ENCODE data around the gene SYT8.

SYT8 gene

DNA sequence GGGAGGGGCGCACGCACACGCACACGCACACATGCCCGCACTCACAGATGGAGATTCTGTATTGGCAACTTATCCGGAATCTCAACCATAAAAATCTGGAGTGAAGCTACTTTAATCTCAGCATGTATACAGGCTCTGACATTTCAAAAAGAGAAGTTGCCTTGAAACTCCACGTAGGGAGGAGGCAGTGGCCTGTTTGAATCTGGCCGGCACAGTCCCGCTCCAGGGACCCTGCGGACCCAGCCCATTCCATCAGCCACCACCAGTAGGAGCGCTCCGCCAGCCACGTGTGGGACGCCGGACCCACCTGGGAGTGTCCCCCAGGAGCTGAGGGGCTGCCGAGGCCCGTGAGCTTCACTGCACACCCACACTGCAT, 1.9 kb upstream of the SYT8 start:
- no peak for DNase-seq

DNA sequence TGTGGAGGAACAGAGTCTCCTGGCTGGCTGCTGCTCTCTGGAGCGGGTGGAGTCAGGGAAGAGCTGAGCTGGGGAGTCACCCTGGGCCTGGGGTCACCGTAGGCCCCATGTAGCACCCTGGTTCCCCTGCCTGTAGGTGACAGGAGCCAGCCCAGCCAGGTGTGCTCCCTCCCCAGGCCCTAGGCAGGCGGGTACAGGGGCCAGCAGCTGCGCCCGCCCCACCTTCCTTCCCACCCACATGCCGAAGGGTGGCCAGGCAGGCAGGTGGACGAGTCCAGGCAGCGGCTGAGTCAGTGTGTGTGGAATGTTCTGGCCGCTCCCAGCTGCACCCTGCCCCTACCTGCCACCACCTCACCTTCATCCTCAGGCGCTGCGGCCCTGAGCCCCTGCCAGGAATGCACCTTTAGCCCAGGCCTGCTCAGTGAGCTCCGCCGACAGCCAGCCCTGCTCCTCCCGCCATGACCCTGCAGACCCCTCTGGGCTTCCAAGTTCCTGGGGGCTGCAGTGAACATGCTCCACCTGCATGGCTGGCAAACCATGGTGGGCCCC, 654 bp upstream of the SYT8 start:
- DNase-seq: no peak

DNA sequence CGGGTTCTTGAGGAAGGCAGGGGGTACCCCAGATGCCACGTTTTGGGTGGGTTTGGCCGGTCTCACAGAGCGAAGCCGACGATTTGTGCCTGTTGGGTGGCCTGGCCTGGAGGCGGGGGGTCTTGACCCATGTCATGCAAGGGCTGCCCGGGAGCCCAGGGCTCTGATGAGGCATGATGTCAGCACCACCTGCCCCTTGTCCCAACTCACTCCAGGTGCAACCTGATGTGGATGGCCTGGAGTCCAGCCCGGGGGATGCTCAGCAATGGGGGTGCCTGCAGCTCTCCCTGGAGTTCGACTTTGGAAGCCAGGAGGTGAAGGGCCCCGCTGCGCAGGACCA, 851 bp downstream of the SYT8 start:
- no peak for DNase-seq

DNA sequence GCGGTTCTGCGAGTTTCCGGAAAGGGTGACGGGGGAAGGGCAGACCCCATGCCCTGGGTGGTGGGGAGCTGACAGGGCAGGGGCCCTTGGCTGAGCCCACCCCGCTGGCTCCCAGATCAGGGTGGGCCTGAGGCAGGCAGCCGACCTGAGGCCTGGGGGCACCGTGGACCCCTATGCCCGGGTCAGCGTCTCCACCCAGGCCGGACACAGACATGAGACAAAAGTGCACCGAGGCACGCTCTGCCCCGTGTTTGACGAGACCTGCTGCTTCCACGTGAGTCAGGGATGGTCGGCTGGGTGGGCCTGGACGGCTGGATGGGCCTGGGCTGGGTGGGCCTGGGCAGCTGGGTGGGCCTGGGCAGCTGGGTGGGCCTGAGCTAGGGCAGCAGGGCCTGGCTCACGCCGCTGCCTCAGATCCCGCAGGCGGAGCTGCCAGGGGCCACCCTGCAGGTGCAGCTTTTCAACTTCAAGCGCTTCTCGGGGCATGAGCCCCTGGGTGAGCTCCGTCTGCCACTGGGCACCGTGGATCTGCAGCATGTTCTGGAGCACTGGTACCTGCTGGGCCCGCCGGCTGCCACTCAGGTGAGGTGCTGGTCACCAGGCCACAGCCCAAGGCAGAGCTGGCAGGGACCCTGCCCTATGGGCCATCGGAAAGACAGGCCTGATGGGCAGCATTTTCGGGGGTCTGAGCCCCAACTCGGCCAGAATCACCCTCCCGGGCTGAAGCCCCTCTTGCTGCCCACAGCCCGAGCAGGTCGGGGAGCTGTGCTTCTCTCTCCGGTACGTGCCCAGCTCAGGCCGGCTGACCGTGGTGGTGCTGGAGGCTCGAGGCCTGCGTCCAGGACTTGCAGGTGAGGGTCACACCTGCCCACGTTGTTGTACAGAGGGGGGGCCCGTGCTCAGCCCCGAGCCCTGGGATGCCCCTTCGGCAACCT, 1.5 kb downstream of the SYT8 start:
- DNase-seq: no peak

DNA sequence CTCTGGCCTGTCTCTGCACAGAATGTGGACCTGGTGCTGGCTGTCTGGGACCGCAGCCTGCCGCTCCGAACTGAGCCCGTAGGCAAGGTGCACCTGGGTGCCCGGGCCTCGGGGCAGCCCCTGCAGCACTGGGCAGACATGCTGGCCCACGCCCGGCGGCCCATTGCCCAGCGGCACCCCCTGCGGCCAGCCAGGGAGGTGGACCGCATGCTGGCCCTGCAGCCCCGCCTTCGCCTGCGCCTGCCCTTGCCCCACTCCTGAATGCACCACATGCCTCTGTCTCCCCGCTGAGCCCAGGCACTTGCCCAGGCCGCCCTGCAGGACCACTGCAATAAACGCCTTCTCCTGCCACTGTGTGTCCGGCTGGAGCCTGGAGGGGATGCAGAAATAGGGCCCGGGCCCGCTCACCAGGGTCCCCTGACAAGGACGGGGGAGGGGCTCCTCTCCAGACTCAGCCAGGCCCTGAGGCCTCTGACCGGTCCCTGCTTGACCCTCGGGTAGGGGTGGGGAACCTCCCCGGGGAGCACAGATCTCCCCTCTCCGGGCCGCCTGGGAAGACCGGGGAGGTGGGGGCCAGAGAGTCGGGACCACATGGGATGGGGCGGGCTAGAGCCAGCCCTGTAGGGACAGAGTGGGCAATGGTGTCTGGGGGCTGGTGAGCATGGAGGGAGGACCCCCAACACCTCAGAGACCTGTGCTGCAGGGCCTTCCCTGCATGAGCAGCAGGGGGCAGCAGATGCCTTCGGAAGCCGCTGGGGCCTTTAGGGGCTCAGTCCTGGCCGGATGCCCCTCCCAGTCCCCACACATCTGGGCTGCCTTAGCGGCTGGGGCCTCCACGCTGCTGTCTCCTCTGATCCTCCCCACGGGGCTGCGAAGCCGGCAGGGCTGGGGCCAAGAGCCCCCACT, 2.6 kb downstream of the SYT8 start:
- peak; percentile 84 for DNase-seq

DNA sequence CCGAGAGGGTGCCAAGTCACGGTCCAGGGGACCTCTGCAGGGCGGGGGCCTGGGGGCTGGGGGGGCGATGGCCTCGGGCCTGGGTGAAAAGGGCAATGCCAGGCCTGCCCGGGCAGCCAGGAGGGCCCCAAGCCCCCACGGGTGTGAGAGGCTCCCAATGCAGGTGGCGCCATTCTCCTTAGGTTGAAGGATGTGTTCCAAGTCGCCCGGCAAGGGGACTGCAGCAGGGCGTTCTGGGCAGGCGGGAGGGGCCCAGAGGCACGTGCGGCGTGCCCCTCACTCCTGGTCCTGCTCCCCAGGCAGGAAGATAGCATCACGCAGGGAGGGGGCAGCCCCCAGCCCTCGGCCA, 3.3 kb downstream of the SYT8 start:
- DNase-seq: no peak

DNA sequence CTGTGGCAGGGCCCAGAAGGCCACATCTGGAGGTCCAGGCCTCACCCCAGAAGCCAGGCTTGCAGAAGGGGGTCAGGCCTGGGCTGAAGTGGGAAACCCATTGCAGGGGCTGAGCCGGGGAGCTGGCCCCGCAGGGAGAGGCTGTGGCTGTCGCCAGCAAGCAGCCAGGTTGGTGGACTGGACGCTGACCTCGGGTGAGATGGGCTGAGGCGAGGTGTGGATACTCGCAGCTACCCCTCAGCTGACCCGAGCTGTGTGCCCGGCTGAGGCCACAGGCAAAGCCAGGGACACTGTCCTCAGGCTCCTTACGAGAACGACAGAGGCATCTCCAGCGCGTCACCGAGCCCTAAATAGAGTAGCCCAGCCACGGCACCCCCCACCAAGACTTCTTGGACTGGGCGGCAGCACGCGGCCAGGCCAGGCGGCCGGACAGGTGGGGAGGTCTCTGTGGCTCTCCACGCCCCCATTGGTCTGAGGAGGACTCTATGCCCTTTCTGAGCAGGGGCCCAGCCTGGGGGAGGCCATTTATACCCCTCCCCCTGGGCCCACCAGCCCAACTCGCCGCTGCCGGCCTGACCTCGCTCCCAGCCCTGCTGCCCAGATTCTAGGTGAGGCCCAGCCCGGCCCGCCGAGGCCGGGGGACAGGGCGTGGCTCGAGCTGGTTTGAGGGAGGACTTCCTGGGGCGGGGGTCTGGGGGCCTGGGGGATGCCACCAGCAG, 3.8 kb downstream of the SYT8 start, which contains the start of gene TNNI2:
Gene TNNI2, plus strand, starts transcription at position 556 of the 719 bp plus-strand sequence. CDS start 716 bp downstream, outside the sequence.
- no peak for DNase-seq

DNA sequence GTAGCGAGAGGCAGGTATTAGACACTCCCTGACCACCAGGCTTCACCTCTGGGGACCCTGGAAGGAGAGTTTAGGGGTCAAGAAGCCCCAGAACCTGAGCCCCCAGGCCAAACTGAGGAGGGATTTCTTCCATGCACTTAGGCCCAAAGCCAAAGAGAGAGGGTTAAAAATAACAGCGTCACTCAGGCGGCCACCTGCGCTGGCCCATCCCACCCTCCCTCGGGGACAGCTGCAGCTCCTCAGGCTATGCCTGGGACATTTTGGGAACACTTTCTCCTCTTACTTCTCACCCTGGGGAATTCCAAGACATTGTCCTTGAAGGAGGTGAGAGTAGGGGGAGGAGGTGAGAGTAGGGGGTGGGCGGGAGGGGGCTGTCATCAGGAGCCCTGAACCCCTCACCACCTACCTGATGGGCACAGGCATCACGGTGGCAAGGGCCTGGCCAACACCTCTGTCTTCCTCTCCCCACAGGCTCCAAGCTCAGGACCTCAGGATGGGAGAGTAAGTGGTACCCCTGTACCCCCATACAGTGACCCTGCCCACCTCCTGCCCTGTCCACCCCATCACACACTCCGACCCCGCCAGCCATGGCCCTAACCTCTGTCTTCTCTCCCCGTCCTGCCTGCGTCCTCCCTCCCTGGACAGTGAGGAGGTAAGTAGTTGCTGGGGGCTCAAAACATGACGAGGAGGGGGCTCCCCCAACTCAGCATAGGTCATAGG, 4.6 kb downstream of the SYT8 start:
- no peak for DNase-seq

DNA sequence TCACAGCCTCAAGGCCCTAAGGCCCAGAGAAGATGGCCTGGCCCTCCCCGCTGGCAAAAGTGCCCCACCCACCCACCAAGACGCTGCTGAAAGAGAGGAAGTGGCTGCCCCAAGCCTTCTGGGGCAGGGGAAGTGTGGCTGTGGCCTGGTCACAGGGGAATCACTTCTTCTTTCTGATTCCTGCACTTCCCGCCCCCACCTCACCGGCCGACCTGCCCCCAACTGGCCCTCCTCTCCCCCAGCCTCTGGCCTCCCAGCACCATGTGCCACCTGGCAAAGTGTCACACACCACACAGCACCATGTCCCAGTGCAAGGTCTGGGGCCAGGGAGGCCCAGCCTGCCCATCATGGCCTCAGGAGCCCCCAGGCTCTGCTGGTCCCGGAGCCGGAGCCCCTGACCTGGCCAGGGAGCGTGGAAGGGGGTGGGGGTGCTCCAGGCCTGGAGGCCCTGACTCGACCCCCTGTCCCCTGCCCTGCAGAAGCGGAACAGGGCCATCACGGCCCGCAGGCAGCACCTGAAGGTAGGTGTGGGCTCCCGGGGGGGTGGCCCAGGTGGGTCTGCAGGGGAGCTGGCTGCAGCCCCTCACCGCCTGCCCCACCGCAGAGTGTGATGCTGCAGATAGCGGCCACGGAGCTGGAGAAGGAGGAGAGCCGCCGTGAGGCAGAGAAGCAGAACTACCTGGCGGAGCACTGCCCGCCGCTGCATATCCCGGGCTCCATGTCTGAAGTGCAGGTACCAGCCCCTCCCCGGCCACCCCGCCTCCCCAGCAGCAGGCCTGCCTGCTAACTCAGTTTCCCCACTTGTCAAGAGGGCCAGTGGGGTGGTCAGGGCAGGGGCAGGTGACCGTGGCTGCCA, 5.4 kb downstream of the SYT8 start:
- DNase-seq: peak; percentile 44

DNA sequence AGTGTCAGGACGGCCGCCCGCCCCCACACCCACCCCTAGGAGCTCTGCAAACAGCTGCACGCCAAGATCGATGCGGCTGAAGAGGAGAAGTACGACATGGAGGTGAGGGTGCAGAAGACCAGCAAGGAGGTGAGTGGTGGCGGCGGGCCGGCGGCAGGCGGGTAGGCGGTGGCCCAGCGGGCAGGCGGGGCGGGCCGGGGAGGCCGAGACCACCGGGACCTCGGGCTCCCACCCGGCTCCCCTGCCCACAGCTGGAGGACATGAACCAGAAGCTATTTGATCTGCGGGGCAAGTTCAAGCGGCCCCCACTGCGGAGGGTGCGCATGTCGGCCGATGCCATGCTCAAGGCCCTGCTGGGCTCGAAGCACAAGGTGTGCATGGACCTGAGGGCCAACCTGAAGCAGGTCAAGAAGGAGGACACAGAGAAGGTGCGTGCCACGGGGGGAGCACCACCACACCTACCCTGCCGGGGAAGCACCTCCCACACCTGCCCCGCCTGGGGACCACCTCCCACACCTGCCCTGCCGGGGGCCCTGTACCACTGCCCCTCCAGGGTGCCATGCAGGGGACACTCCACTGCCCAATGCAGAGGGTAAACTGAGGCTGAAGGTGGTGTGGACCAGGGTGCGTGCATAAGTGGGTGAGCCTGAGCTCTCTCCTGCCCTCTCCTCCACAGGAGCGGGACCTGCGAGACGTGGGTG, 6.1 kb downstream of the SYT8 start:
- DNase-seq: no peak

DNA sequence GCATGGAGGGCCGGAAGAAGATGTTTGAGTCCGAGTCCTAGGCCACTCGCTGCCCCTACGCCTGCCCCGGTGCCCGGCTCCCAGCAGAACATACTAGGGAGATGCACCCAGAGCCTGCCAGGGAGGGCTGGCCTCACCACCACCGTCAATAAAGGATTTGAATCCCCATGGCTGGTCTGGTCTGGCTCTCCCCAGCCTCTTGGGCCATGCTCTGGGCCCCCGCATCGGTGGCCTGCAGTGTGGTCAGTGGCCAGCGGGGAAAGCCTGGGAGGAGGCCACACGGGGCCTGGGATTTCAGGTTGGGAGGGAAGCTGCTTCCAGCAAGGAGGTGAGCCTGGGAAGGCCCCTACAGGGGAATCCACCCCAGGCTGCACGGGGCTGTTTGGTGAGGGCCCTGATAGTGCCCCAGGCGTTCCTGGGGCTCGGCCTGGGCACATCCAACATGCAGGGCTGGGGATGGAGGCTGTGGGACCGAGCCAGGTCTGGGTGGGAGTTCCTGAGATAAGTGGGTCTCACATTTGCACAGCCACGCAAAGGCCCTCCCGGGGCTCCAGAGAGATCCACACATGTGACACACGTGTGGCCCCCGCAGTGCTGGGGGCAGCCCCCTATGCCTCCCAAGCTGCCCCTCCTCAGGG, 6.8 kb downstream of the SYT8 start:
- no peak for DNase-seq

DNA sequence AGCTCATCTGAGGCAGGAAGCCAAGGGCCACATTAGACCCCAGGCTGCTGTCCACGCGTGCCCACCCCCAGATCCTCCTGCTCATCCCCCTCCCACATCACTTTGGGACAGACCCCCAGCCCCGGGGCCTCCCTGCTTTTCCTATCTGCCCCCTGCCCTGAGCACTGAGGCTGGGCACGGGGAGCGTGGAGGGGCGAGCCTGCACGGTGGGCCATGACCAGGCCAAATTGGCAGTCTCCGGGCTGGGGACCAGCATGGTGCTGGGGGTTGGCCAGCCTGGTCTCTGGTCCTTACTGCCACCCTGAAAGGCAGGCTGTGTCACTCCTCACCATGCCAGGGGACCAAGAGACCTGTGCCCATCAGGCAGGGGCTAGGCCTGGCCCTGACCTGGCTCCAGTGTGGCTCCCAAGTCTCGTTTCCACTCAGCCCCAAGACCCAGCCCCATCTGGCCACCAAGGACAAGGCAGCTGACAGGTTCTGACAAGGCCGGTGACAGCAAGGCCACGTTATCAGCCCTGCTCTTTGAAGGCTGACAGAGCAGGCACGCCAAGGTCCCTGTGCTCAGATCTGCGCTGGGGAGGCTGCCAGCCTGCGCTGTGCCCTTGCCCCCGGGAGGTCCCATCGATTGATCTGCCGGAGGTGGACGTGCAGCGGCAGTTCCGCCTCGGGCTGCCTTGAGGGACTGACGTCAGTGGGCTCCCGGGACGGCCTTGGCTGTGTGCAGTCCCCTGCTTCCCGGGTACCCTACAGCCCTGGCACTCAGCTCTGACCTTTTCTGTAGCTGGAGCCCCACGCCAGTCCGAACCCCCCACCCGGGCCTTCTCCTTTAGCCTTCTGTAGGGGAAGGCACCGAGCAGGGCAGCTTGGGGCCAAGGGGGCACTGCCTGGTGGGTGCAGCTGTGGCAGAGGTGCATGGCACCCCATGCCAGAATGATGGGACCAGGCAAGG, 7.6 kb downstream of the SYT8 start:
- no peak for DNase-seq

DNA sequence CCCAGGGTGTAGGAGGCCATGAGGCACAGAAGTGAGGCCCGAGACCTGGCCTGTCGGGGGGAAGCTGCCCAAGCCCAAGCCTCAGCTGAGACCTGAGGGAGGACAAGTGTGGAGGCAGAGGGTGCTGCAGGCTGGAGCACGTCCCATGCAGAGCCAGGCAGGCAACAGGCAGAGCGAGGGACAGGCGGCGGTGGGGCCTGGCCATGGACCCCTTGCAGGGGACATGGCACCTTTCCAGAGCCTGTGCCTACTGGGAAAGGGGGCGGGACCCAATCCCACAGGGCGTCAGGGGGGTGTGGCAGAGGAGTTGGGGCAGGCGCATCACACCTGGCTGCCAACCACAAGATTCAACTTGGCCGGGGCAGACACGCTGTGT, 8.3 kb downstream of the SYT8 start:
- no peak for DNase-seq

DNA sequence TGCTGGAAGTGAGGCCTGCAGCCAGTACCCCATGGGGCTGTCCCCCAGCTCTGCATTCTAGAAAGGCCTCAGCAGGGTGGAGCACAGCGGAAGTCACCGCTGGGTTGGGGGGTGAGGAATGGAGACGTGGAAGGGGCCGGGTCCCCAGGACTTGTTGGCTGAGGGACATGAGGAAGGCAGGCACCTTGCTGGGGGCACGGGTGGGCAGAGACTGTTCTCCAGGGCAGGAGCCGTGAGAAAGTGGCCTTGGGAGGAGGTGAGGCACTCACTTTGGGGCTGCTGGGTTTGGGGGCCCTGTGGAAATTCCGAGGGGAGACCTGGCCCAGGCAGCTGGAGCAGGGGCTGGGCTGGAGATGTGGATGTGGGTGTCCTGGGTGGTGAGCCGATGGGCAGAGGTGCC, 9.0 kb downstream of the SYT8 start:
- DNase-seq: no peak

DNA sequence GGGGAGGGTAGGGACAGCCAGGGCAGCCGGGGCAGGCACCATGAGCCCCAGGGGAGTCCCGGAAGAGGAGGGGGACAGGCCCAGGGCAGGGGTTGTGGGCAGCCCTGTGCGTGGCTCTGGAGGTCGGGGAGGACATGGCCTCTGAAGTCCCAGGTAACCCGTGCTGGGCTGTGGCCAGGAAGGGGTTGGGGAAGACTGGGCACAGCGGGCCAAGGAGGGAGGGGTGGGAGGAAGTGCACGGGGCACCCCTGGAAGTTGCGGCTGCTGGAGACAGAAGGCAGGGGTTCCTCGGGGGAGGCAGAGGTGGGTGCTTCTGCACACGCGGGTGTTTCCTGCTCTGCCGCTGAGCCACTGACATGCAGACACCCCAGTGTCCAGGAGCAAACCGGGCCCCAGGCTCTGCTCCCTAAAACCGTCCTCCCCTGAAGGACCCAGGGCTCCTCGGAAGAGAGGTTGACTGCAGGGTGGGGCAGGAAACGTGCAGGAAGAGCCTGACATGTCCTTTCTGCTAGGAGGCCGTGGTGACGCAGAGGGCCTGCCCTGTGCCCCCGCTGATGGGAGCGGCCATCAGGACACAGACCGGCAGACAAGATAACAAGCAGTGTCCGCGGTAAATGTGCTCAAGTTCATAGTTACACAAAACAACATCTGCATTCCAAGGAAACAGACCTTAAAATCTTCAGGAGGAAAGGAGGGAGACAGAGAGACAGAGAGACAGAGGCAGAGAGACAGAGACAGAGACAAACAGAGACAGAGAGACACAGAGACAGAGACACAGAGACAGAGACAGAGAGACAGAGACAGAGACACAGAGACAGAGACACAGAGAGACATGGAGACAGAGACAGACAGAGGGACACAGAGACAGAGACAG, 9.7 kb downstream of the SYT8 start:
- DNase-seq: peak; percentile 68

DNA sequence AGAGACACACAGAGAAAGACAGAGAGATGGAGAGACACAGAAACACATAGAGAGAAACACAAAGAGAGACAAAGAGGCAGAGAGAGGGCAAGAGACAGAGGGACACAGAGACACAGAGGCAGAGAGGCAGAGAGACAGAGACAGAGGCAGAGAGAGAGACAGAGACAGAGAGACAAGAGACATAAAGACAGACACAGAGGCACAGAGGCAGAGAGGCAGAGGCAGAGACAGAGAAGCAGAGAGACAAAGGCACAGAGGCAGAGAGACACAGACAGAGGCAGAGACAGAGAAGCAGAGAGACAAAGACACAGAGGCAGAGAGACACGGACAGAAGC, 10.3 kb downstream of the SYT8 start:
- DNase-seq: no peak

DNA sequence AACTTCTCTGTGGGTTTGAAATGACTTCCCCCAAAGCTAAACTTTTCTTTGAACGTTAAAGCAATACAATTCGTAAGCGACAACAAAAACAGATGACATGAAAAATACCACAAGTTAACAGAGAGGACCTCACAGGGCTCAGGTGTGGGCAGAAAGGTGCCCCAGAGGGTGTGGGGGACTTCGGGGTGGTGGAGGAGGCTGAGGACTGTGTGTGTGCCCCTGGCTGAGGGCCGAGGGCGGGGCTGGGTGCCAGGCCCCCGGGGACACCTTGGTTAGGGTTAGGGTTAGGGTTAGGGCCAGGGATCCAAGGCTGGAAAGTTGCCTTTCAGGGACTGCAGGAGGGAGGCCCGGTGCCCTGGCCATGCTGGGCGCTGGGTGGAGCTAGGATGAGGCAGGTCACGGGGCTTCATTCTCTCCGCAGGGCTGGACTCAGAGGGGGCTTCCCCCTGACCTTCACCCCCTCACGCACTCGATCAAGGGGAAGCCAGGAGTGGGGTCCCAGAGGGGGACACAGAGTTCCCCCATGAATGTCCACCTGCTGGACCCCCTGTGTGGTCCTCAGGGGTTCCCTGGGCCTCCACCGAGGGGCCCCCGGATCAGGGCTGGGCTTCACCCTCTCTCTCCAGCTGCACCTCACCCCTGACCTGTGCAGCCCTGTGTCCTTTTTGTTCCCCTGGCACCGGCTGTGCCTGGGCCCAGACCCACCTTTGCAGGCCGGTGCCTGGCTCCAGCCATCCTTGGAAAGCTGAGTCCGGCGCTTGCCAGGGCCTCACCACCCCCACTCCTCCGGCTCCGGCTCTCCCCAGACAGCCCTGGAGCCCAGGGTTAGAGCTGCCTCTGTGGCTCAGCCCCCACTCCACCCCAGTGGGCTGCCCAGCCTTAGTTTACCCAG, 11.0 kb downstream of the SYT8 start:
- peak; percentile 51 for DNase-seq

Data from CD4-positive, alpha-beta T cell treated with Interleukin-21 for 1 hour (primary cell).